ENCODE results near the gene DAZL.
A peak's percentile ranks its signal among the peaks of the same experiment; 100 is the strongest.
"Not testable (repeated sequence)": the region's sequence is repeated elsewhere in the genome, so short reads cannot be mapped to it uniquely, and the experiment has no call there.

Gene DAZL, protein sequence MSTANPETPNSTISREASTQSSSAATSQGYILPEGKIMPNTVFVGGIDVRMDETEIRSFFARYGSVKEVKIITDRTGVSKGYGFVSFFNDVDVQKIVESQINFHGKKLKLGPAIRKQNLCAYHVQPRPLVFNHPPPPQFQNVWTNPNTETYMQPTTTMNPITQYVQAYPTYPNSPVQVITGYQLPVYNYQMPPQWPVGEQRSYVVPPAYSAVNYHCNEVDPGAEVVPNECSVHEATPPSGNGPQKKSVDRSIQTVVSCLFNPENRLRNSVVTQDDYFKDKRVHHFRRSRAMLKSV

DNA sequence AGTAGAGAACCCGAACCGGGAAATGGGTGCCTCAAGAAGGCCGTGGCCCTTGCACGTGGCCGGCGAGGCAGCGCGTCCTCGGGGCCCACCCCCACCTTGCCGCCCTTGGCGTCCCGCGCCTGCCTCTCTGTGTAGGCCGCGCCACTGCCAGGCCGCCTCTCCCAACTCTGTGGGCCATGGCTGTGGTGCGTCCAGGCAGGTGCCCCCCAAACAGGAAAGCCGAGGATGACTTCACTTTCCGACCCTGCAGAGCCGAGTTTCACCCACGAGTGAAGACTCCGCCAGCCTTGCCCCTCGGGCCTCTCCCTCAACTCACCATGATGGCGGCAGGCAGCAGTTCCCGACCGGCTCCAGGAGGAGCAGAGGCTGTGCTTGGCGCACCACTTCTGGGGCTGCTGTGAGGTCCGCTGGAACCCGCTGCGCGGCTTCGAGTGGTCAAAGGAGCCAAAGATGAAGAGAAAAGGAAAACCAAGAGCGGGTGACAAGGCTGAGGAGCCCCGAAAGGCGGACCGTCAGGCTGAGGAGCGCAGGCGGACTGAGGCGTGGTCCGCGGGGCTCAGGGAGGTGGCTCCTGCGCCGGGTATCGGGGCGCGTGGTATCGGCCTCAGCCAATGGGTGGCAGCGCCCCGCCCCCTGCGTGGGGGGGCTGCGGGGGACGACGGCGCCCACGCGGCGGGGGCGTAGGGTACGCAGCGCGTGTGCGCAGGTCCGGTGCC is at the start of gene DAZL:
DAZL (minus strand) TSS at position 537 of the 716 bp plus-strand sequence; CDS start at position 319, 218 bp downstream.
- DNase-seq, result no peak

DNA sequence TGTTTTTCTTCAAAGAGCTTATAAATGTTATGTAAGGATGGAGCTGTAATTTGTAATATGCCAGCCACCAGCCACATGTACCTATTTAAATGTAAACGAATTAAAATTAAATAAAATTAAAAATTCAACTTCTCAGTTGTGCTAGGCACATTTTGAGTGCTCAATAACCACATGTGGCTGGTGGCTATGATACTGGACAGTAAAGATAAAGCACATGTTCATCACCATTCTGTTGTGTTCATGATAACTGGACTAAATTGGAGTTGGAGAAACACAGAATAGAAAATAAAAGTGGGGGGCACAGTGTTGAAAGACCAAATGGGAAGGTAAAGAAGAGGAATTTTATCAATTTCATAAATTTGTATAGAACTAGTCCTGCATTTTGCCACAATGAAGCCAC is 49.8 kb upstream of the DAZL start:
- no peak for DNase-seq

DNA sequence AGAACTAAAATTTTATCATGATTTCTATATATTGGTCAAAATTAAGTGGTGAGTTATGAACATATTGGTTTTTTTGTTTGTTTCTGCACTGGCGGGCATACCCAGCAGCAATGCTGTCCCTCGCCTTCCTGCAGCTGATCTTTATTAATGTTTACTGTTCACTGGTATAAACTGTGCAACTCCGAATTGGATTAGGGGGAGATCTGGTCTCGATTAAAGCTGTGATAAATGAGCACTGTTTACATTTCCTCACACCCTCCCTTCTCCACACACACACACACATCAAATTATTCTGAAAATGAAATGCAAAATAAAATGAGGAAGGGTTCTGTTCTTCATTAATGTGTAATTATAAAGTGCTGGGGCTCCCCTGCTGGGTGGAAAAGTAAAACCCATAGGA is 48.5 kb upstream of the DAZL start:
- no peak for DNase-seq

DNA sequence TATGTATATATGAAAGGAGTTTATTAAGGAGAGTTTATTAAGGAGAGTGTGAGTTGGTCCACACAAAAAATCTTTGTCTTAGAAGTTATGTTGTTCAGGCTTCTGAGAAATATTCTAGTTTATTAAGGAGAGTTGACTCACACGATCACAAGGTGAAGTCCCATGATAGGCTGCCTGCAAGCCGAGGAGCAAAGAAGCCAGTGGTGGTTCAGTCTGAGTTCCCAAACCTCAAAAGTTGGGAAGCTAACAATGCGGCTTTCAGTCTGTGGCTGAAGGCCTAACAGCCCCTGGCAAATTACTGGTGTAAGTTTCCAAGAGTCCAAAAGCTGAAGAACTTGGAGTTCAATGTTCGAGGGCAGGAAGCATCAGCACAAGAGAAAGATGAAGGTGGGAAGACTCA is 42.4 kb upstream of the DAZL start:
- no peak for DNase-seq

DNA sequence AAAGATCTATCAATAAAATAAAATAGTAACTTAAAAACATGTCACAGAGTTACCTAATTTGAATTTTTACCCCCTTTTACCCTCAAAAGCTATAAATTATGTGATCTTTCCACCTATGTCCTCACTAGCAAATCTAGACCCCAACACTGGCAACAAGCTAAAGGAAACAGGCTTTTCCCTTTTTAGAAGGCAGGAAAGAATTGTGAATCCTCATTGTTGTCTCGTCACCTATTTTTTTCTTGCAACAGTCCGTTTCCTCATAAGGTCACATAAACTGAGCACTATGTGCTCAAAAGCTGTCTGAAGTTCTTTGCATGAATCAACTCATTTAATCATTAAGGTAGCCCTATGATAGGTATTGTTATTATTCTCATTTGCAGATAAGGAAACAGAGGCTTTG is 34.6 kb upstream of the DAZL start:
- DNase-seq, result no peak

DNA sequence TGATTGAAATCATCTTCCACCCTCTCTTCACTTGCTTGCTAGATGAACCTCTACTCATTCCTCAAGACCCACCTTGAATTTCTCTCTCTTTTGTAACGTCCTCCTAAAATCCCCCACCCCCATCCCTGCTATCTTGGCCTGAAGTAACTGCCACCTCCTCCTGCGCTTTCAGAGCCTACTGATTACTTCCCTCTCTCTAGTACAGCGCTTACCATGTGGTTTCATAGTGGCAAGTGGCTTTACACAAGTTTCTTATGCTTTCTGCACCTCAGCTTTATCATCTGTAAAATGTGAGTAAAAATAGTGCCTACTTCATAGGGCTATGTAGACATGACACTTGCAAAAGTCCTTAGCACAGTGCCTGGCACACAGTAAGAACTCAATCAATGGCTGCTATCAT is 28.7 kb upstream of the DAZL start:
- DNase-seq, result no peak

DNA sequence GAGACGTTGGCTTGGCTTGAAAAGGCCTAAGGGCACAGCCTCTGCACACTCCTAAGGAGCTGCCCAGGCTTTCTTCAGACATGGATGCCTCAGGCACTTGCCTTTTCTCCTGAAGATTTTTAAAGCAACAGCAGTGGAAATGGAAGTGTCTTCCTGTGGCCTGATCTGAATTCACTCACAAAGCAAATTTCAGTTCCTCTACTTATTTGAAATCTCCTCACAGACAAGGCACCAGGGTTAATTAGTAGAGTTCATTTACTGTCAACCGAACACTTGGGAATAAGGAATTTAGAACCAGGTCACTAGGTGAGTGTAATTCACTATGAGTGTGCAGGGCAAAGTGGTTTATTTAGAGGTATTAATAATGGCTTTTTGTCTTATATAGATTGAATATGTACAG is 27.2 kb upstream of the DAZL start:
- DNase-seq, result no peak

DNA sequence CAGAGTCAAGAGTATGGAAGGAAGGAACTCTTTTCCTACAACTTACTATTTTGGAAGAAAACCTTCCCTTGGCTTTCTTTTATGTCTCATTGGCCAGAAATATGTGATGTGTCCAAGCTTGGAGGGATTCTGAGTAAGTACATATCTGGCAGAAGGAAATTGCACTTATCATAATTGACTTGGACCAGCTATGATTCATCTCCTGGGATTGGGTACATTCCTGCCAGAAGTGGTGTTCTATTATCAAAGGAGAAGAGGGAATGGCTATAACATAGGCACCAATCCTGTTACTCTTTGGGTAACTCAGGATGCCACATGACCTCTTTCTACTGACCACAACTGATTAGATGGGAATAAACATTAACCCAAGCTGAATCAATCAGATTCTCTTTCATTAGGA is 13.5 kb upstream of the DAZL start:
- DNase-seq, result no peak

DNA sequence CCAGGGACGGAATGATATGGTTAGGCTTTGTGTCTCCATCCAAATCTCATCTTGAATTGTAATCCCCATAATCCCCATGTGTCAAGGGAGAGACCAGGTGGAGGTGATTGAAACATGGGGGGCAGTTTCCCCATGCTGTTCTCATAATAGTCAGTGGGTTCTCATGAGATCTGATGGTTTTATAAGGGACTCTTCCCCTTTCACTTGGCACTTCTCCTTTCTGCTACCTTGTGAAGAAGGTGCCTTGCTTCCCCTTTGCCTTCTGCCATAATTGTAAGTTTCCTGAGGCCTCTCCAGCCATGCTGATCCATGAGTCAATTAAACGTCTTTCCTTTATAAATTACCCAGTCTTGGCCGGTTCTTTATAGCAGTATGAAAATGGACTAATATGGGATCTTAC is 11.9 kb upstream of the DAZL start:
- not testable (repeated sequence) for DNase-seq

DNA sequence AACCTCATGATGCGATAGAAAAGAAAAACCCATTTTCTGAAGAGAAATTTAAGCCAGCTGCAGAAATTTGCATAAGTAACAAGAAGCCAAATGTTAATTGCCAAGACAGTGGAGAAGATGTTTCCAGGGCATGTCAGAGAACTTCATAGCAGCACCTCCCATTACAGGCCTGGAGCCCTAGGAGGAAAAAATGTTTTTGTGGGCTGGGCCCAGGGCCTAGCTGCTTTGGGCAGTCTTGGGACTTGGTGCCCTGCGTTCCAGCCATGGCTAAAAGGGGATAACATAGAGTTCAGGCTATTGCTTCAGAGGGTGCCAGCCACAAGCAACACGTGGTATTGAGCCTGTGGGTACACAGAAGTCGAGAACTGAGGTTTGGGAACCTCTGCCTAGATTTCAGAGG is 10.9 kb upstream of the DAZL start:
- DNase-seq, result no peak

DNA sequence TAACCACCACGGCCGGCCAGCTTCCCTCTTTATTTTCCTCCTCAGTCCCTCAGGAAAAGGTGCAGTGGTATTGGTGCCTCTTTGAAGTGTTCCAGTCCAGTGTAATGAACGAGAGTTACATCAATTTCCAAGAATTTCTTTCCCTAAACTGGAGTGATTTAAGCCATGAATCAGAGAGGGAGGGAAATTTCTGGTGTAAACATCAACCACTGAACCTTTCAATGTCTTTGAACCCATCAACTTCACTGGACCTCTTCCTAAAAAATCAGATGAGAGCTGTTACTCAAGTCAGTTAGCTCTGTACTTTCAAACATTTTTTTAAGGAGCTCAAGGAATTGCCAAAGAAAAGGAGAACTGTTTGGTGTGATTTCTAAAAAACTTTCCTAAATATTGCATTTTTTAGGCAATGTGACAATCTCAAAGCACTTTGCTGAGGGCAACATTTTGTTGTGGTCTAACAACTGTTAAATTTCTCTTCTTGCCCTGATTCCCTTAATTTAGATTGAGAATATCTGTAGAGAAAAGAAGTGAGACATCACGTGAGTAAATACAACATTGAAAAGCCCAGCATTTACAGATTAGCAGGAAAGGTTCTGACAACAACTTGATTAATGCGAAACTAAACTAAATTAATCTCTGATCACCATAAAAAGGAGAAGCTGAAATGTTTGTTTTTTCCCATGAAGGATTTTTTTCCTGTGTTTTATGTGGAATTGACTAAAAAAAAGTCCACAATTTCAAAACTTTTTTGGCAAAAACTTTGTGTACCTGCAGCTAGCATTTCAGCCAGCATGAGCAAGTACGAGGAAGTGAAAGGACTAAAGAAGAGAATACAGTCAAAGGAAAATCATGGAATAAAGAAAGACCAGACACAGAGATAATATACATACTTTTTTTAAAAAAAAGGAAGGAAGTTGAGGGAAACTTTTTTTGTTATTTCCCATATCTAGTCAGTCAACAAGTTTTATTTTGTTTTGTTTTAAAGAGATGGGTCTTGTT is 9.1 kb upstream of the DAZL start:
- DNase-seq, result no peak

DNA sequence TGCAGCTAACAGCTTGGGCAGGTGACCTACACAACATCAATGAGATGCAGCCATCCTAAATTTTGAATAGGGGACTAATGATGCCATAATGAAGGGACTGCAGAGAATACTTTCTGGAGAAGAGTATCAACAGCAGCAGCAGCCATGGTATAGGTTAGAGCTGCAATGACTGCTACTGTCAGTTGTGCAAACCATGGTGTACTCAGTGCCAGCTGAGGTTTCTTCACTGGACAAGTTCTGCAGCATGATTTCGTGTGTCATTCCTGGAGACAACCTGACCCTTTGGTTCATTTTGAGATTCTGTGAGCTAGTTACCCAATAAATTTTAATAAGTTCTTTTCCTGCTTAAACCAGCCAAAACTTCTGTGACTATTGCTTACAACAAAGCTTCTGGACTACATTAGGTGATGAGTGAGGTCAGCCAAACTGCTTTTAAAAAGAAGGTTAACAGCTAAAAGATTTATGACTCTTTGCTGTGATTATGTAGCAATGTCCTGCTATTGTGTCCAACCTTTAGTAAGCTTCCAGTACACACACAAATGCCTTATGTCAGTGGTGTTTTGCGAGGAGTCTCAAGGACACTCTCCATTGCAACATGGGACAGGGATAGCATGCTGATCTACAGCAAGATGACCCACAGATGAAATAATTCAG is 4.8 kb upstream of the DAZL start:
- no peak for DNase-seq

DNA sequence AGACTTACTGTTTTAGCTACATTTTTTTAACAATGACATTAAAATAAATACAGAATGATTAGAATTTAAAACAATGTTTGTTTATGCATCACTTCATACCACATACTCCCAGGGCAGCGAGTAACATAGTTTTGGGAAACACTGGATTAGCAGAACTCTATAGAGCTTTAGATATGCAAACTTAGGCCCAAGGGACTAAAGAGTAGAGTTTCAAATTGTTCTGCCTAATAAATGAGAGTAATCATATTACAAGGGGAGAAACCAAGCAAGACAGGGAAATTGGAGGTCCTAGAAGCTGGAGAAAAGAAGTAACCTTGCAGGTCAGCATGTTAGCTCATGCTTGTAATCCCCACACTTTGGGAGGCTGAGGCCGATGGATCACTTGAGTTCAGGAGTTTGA is 3.6 kb upstream of the DAZL start:
- no peak for DNase-seq

DNA sequence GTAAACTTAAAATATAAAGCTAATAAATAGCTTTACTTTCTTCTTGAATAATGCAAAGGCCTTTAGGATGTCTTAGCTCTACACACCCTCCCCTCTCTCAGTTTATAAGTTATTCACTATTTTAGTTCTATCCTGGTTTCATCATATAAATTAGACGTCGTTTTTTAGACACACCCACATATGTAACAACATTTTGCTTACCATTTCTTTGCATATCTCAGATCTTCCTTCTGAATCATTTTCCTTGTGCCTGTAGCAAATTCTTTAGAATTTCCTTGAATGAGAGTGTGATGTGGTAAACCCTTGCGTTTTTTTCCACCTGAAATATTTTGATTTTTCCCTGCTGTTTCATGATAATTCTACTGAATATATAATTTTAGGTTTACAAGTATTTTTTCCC is 2.5 kb upstream of the DAZL start:
- no peak for DNase-seq

DNA sequence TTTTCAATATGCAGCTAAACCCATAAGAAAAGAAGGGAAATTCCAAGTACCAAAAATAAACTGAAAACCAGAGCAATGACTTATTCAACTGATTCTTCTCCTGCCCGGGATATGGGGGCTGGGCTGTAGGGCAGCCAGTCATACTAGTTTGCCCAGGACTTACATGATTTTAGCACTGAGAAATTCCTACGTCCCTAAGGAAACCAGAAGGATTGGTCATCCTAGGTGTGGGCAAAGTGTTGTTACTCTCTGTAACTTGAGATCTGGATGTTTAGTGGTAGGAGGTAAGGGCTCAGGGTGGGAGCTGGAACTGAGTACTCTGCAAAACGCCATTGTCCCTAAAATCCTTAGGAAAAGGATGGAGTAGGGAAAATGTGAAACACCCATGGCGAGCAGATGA is 1.2 kb upstream of the DAZL start:
- no peak for DNase-seq

DNA sequence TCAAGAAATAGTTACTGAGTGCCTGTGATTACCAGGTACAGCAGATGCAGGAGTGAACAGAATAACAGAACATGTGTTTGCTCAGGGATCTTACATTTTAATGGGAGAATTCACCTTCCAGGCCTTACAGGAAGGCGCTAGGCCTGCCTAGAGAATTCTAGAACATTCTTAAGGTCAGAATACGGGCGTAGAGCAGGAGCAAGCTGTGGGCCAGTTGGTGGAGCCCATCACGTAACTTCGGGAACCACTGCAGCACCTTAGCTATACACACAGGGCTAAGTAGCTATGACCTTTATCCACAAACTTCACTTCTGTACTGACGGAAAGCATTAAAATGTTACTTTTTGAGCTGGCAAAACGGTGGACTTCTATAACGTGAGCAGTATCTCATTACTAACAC is 743 bp upstream of the DAZL start:
- DNase-seq, result no peak

DNA sequence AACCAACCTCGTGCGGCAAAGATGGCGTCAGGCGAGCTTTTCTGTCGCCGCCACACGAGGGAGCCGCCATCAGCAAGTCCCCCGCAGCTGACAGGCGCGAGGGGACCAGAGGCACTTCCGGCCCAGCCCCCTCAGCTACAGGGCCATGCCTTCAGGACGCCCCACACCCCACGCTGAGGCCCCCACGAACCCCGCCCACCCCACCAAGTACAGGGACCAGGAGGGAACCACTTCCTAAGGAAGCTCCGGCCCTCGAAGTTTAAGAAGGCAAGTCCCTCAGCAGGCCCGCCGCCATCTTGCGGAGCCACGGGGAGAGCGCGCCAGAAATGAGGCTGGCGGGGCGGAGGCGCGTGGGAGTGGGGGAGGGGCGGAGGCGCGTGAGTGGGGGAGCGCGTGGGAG is 790 bp downstream of the DAZL start:
- DNase-seq, result no peak

DNA sequence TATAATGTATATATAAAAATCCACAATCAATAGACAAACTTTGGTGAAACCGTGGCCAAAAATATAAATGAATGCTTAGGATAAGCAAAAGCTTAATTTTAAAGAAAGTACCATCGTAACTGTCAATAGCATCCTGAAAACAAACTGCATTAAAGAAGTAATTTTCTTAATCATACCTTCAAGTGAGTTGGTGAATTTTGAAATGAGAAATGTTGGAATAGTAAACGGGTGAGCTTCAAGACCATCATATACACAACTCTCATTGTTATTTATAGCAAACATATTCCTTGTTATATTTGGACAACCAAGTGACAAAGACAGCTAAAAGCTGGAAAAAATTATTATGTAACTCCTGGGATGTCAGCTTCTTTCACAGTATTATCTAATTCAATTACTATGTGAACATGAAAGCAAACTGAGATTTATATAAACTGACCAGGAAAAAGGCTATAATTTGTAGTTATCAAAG is 3.7 kb downstream of the DAZL start:
- DNase-seq, result no peak

DNA sequence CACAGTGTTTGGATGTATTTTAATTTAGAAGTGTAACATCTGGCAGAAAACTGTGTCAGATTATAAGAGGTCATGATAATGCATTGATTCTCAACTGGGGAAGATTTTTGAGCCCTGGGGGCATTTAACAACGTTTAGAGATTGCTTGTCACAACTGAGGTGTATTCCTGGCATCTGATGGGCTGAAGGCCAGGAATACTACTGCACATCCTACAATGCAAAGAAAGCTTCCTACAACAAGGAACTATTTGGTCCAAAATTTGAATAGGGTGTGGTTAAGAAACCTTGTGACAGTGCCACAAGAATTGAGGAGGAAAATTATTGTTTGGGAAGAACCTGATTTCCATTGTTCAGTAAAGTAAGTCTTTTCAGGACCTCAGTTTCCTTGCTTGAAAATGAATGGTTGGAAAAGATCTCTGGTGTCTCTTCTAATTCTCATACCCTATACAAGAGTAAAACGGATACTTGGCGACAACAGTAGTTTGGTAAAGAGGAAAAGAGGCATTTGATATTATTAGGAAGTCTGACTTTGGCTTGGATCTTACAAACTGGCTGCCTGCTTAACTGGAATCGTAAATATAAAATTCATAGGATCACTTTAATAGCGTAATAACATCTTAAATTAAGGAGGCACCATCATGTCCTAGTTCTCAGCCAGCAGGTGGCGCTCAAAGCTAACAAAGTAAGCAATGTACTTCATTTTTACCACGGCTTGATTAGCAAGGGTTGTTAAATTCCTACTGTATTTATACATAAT is 4.3 kb downstream of the DAZL start:
- DNase-seq, result peak; percentile 57

DNA sequence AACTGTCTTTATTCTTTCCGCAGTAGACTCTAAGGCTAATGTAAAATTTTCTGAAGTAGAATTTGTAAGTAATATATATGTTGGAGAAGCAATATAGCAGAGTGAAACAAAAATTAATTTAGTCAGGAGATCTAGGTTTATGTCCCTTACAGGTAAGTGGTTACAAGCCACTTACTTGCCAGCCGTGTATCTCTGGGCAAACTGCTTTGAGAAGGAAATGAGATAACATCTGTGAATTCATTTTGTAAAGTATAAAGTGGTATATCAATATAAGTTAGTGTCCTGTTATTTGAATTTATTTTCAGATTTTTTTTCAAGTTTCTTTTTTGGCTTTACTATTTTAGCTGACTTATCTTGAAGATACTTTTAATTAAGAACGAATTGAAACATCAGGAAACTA is 5.5 kb downstream of the DAZL start:
- DNase-seq, result no peak

DNA sequence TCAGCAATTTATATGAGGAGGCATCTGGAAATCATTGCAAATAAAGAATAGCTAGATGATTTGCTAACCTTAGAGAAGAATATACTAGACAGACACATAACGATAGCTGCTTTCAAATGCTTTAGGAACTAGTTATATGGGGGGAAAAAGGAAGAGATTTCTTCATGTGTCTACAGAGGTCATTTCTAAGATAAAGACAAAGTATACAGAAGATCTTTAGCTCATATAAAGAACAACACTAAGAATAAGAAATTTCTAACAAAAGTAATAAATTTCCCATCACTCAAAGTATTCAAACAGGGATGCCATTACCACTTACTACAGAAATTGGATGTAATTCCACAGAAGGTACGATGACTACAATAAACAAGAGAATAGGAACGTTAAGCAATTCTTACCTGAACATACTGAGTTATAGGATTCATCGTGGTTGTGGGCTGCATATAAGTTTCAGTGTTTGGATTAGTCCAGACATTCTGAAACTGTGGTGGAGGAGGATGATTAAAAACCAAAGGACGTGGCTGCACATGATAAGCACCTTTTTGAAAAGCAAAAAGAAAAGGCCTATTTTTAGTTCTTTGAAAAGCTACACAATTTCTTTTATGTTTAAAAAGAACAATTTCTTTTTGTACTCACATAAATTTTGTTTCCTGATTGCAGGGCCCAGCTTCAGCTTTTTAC is 8.7 kb downstream of the DAZL start:
- DNase-seq, result no peak

DNA sequence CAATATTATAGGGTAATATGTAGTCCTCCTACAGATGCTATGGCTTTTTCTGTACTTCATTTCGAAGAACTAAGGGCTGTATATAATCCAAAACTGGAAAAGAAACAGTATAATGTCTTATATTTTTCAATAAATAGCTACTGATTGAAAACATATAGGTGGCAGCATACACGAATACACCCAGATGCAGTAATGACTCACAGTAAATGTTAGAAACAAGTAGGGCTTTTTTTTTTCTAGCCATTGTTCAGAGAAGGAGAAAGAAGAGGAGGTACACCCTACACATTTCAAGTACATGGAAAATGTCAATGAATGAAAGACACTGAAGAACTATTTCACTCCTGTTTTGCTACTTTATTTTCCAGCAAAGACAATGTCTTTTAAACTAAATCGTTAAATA is 9.4 kb downstream of the DAZL start:
- no peak for DNase-seq

Data from left hindlimb (tissue), 1 donor.